Measurements from ENCODE around the gene HSPBAP1. TPM values are rescaled to one million over a fixed set of nuclear protein-coding genes. Genes with fewer than 3 reads are reported as not detected.
A peak's percentile ranks its signal among the peaks of the same experiment; 100 is the strongest.
"Not testable (repeated sequence)": the region's sequence is repeated elsewhere in the genome, so short reads cannot be mapped to it uniquely, and the experiment has no call there.

The HSPBAP1 gene
- total RNA-seq, 1 experiment from 2014 or later = 8.6 TPM

DNA sequence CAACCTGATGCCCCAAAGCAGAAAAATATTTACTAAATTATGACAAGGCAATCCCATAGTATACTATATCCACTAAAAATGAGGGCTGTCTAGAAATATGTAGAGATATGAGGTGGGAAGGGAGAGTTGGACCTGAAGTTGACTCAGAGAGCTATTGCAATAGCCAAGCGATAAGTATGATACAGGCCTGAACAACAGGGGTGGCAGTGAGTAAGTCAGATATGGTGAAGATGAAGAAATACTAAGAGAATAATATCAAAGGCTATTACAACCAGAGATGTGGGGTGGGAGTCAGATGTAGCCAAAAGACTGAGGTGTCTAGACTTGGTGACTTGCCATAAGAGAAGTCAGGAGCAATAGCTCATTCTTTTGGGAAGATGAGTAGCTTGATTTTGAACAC lies 9.2 kb downstream of the HSPBAP1 start:
- DNase-seq (ENCODE audit: low spot score) = no peak

DNA sequence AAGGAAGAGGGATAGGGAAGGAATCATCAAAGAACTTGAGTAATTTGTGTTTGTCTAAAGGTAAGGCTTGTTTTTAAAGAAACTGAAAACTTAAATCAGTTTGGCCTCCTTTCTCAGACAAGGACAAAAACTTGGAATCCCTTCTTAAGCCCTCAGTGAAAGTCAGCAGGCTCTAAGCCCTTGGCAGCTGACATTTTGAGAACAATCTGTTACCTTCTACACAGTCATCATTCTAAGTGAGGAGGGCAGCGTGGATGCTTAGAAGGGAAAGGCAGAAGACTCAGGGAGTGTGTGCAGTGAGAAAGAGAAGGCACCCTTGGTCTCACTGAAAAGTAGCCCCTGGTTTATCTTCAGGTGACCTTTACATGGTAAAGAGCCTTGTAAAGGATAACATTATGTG lies 10.8 kb downstream of the HSPBAP1 start:
- DNase-seq (ENCODE audit: low spot score) = no peak

DNA sequence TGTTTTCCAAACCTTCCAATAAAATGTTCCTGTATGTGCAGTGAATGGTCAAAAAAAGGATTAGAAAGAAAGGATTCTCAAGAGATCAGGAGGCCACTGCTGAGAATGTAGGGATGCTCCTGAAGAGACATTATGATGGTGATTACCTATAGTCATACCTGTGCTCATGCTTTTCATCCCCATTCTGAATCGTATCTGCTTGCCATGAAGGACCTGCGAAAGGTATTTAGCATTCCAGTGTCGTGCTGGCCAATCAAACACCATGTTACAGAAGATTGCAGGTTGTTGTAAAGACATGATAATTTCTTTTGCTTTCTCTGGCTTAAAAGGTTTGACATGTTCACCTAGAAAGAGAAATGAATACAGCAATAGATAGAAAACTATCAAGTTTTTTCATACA lies 16.1 kb downstream of the HSPBAP1 start:
- DNase-seq (ENCODE audit: low spot score) = no peak

DNA sequence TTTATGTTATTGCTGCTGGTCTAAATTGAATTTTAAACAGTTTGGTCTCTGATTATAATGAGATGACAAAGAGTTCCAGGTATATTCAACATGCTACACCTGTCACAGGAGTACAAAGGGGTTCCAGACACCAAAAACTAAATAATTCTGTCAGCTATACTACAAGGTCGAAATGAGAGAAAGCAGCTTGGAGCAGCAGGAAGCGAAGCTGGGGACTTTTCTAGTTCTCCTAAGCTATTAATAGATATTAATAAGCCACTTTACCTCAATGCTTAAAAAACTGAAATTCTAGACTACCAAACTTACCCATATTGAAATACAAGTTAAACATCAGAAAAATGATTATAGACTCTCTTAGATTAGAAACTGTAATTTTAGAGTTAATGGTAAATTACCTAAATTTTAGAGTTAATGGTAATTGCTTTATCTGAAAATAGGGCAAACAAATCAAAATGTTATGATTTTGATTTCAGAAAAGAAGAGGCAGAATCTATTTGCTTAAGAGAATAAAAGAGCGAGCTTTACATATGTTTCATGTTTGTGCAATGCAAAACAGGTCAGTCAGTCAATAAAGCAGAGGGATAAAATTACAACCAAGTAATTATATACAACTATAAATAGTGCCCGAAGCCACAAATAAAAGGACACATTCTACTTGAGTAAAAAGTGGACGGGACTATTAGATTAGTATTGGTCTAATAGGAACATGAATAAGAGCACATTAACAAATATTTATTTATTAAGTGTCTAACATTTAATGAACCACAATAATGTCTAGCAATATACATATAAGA lies 16.8 kb downstream of the HSPBAP1 start:
- DNase-seq (ENCODE audit: low spot score) = no peak

DNA sequence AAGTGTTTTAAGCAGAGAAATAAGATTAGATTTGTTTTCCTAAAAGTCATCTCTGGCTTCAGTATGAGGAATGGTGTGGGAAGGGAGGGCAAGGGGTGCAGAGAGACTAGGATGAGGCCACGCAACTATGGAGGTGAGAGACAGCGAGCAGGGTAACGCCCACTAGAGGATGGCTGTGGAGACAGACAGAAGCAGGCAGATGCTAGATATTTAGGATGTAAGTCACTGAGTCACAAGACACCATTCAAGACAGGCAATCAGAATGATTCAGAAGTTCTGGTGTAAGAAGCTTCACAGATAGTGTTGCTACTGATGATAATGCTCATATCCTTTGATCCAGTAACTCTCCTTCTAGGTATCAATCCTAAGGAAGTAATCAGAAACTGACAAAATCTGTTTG lies 19.1 kb downstream of the HSPBAP1 start:
- DNase-seq (ENCODE audit: low spot score) = no peak

DNA sequence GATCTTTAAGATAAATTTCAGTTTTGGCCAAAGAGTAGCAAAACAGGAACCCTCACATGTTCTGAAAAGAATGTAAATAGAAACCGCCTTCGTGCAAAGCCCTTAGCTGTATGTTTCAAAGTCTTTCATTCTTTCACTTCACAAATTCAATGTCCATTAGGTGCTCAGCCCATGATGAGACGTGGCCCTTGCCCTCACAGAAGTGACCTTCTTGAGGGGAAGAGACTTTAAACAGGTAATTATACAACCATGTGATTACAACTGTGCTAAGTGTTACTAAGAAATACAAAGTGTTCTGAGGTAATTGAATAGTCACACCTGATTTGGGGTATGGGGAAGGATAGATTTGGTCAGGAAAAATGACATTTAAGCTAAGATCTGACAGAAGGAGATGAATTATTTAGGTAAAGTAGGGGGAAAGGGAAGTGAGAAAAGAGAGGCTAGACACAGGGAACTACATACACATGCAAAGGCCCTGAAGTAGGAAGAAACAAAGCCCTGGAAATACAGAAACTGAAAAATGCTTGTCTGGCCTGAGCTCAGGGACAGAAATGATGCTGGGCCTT lies 19.6 kb downstream of the HSPBAP1 start:
- no peak for DNase-seq (ENCODE audit: low spot score)

DNA sequence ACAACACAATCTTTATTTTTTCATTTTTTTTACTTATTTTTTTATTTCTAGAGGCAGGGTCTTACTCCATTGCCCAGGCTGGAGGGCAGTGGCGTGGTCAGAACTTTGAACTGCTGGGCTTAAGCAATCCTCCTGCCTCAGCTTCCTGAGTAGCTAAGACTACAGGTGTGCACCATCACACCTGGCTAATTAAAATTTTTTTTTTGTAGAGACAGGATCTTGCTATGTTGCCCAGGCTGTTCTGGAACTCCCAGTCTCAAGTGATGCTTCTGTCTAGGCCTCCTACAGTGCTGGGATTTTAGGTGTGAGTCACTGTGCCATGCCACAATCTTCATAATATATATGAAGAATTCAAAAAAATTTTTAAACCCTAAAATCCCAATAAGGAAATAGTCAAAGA lies 20.8 kb downstream of the HSPBAP1 start:
- no peak for DNase-seq (ENCODE audit: low spot score)

DNA sequence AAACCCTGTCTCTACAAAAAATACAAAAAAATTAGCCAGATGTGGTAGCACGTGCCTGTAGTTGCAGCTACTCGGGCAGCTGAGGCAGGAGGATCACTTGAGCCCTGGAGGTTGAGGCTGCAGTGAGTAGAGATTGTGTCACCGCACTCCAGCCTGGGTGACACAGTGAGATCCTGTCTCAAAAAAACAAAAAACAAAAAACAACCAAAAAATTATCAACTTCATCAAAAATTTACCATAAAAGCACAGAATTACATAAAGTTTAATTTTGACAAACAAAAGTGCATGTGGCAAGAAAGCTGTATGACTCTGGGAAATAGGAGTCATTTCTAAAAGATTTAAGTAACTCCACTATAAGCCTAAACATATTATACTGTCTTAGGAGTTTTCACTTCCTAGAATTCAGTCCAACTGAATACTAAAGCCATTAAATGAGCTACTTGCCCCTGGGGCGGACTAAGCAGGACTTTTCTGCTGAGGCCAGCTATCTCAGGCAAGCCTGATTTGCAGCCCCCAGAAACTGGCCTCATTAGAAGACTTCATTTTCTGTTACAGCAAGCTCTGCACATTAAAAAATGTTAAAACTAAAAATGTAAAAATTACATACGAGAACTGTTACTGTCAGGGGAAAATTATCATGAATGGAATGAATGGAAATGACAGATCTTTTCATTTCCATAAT lies 23.0 kb downstream of the HSPBAP1 start:
- no peak for DNase-seq (ENCODE audit: low spot score)

DNA sequence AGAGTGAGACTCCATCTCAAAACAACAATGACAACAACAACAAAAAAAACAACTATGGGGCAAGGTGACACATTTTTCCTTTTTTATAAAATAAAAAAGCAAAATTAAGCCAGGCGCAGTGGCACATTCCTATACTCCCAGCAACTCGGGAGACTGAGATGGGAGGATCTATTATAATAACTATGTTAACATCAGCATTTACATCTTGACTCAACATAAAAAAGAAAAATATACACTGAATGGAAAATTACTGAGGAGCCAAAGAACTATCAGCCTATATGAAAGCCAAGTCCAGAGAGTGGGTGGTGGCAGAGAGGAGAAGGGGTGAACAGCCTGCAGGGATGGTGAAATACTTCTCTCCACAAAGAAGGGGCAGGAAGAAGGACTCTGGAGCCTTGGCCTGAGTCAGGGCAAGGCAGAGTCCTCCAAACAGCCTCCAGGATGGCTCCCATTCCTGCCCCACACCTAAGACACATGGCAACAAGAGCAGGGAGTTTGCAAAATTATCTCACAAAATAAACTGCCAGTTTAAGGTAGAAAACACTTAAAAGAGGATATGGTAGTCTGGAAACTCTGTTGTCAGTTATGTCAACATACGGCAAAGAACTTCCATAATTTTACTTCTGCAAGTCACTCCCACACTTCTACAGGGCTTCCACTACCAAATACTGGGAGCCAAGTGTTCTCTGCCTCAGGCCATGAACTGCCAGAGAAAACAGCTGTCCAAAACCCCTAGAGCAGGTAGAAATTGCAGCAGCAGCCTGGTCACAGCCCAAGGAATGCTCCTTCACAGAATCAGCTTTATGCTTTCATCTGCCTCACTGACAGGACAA lies 25.9 kb downstream of the HSPBAP1 start:
- no peak for DNase-seq (ENCODE audit: low spot score)

DNA sequence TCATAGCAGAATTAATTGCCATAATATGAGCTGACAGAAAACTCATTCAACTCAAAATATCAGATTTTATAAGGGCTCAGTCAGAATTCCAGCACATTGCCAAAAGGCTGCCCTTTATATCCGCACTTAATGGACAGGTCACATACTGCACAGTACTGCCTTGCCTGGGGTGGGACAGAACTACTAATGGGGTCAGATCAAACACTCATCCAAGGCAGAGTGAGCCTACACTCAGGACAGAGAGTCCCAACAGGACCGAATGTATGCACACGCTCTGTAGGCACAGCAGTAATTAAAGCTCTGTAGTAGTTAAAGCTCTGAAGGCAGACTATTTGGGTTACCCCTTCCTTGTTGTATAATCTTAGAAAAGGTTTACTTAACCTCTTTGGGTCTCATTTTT lies 27.2 kb downstream of the HSPBAP1 start:
- no peak for DNase-seq (ENCODE audit: low spot score)

DNA sequence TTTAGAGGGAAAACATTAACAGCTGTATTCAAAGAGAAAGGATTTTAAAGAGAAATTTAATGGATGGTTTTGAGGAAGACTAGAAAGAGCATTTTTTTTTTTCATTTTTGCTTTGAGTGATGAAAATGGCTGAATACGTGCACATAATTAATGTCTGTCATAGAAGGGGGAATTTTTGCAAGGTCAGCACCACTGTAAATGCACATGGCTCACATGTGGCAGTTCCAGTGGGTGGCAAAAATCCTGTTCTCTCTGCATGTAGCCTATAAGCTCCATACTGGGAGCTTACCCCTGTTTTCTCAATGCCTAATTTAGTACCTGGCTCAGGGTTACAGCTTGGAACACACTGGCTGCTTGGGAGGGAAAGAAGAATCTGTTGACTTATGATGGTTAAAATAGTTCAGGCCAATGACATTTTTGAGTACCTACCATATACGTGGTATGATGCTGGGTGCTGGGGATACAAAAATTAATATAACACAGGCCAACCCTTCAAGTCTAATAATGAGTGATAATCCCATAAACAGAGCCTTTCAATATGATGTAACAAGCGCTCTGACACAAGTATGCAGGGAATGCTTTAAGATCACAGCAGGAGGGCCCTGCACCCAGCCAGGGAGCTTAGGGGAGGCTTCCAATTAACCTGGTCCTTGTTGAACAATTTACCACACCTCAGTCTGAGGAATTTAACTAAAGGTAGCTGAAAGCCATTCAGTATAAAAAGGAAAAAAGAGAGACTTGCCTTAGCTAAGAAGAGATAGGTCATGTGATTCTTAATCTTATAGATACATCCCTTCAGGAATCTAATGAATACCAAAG lies 33.0 kb downstream of the HSPBAP1 start:
- DNase-seq (ENCODE audit: low spot score) = no peak

DNA sequence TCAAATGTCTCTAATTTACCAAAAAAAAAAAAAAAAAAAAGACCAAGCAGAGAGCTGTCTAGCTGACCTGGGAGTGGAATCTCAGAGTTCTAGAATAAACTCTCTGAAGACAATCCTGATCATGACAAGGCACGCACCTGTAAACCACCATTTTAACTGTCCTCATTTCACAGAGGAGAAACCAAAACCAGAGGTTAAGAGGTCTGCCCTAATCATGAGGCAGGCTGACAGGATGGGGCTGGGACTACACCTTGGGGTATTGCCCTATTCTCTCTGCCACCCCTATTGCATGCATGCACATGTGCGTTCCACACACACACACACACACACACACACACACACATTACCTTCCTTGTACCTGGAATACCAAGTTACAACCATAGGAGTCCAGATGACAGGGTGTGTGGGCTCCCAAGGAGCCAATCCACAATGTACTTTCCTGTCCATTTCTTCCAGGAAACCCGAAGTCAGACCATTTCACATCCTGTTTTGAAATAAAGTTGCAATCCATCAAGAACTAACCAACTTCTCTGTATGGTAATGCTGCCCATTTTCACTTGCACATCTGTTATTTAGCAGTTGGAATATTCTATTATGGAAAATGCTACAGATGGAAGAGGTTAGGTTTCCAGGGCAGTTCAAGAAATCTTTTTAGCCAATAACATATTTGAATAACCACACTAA lies 34.6 kb downstream of the HSPBAP1 start:
- no peak for DNase-seq (ENCODE audit: low spot score)

DNA sequence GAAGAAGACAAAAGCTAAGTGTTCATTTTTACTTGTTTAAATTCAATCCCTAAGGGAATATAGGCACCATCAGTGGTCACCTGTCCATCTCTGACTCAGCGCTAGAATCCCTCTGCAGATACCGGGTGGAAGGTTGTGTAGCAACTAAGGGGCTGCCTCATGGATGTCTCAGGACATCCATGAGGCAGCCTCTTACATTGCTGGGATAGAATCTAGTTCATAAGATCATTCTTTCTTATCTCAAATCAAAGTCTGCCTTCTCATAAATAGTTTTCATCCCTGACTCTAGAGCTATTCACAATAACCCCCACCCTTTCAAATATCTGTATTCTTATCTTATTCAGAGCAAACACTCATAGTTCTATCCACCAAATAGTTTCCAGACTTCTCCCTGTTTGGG lies 38.1 kb downstream of the HSPBAP1 start:
- DNase-seq (ENCODE audit: low spot score) = no peak

DNA sequence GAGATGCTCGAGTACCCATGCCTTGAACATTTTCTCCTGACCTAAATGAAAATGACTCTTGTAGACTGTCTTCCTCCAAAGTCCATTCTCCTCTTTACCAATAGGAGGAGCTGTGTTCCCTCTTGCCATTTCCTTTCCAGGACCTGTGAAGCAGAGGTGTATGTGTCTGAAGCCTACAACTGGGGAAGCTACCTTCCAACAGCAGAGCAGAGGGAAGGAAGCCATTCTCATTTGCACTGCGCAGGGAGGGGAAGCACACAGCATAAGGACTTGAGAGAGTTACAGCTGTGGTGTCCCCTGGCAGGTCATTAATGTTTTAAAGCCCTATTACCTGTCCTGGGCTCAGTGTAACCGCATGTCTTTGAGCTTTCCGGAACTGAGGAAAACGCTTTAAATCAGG lies 38.7 kb downstream of the HSPBAP1 start:
- DNase-seq (ENCODE audit: low spot score) = peak; percentile 61

DNA sequence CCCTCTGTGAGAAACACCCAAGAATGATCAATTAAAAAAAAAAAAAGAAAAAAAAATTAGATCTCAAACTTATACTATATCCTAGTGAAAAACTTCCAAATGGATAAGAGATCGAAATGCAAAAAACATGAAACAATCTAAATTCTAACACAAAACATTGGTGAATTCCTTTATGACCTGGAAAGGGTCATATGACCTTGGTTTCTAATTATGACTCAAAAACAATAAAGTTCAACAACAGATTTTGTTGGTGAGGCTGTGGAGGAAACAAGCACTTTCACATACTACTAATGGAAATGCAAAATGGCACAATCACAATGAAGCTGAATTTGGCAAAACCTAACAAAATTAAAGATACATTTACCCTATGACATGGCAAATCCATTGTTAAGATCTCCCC lies 45.3 kb downstream of the HSPBAP1 start:
- DNase-seq (ENCODE audit: low spot score) = no peak

DNA sequence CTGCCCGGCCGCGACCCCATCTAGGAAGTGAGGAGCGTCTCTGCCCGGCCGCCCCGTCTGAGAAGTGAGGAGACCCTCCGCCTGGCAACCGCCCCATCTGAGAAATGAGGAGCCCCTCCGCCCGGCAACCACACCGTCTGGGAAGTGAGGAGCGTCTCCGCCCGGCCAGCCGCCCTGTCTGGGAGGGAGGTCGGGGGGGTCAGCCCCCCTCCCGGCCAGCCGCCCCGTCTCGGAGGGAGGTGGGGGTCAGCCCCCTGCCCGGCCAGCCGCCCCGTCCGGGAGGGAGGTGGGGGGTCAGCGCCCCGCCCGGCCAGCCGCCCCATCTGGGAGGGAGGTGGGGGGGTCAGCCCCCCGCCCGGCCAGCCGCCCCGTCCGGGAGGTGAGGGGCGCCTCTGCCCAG lies 46.3 kb downstream of the HSPBAP1 start:
- not testable (repeated sequence) for DNase-seq (ENCODE audit: low spot score)

DNA sequence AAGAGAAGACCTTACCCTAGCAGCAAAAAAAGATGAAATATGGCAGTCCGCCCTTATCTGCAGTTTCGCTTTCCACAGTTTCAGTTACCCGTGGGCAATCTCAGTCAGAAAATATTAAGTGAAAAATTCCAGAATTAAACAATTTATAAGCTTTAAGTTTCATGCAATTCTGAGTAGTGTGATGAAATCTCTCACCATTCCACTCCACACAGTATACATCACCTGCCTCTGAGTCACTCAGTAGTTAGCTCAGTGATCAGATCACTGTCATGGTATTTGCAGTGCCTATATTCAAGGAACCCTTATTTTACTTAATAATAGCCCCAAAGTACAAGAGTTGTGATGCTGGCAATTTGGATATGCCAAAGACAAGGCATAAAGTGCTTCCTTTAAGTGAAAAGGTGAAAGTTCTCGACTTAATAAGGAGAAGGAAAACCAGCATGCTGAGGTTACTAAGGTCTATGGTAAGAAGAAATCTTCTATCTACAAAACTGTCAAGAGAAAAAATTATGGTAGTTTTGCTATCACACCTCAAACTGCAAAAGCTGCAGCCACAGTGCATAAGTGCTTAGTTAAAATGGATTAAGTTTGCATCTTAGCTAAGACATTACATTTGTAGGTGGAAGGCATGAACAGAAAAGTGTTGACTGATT lies 48.1 kb downstream of the HSPBAP1 start:
- DNase-seq (ENCODE audit: low spot score) = no peak

DNA sequence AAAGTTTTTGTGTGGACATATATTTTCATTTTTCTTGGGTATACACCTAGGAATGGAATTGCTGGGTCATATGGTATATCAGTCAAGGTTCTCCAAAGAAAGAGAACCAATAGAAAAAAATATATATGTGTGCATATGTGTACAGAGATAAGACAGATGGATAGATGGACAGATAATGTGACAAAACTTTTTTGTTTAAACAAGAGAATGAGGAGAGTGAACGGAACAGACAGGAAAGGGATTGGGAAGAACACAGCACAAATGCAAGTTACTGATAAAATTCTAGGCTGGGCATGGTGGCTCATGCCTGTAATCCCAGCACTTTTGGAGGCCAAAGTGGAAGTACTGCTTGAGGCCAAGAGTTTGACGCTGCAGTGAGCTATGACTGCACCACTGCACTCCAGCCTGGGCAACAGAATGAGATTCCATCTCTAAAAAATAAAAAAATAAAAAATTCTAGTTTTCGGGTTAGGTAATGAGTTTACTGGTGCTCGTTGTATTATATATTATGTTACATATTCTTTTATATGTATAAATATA lies 50.0 kb downstream of the HSPBAP1 start:
- DNase-seq (ENCODE audit: low spot score) = no peak

DNA sequence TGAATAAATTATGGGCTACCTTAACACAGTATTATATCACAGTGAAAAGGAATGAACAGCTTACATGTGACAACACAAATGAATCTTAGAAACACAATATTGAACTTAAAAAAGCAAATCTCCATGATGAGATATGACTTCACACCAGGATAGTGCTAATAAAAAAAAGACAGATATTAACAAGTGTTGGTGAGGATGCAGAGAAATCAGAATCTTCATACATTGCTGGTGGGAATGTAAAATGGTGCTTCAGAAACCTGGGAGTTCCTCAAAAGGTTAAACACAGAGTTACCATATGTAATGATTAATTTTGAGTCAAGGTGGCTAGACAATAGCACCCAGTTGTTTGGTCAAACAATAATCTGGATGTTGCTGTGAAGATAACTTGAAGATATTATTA lies 51.4 kb downstream of the HSPBAP1 start:
- DNase-seq (ENCODE audit: low spot score) = no peak

DNA sequence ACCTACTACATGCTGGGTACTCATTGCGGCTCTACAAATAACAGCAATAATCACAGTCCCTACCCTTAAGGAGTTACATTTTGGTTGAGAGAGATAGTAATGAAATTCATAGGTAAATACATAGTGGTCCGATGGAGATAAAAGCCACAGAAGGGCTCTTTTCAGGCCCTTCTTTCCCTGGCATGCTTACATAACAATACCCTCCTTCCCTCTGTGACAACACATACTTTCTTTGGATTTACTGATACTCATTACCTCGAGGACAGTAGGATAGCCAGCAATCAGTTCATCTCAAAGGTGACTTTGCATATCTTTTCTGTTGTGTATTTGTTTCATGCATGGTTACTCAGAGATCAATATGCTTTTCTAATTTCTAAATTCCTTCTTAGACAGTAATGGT lies 54.5 kb downstream of the HSPBAP1 start:
- DNase-seq (ENCODE audit: low spot score) = no peak

All from H4 (cell line).